ENCODE results near the gene ACTR3C. TPM values are rescaled to one million over a fixed set of nuclear protein-coding genes. Genes with fewer than 3 reads are reported as not detected.
"Not testable (repeated sequence)": the region's sequence is repeated elsewhere in the genome, so short reads cannot be mapped to it uniquely, and the experiment has no call there.

Gene ACTR3C
- total RNA-seq, 1 donor from 2014 or later: 9.8 TPM

DNA sequence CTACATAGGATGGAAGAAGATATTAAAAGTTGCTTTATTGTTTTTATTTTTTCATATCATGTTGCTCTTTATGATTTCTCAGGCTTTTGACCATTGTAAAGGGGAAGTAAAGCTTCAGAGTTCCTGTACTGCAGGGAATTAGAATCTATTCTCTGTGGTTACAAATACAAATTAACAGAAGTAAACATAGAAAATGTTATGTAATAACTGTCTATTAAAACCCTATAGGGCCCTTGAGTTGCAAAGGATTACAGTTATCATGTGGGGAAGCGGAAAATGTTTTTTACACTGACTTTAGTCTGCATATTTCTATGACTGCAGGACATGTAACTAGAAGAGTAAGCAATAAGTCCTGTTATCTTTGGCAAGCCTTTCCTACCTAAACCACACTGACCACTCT, 116.5 kb downstream of the ACTR3C start:
- H3K27ac Mint-ChIP-seq; intact Hi-C loops (cut with micrococcal nuclease); H3K4me3 Mint-ChIP-seq; DNase-seq (ENCODE audit: low spot score); H3K9me3 Mint-ChIP-seq; H3K36me3 Mint-ChIP-seq (ENCODE audit: low read depth); H3K27me3 Mint-ChIP-seq (ENCODE audit: insufficient read depth); H3K4me1 Mint-ChIP-seq (ENCODE audit: low read depth): not testable (repeated sequence)

DNA sequence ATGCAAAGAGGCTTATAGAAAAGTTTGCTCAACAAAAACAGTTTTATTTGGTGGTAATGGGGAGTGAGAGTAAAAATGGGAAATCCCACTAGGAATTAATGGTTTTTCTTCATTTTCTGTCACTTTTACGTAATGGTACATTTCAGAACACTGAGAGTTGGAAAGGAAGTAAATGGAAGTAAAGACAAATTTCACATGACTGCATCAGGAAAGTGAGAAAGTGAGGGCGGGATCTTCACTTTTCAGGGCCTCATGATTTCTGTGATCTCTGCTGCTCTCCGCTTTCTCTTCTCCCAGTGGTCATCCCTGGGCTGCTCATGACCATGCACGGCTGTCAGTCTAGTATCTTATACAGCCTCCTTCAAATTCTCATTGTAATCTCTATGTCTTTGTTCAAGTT, 117.5 kb downstream of the ACTR3C start:
- H3K4me3 Mint-ChIP-seq; DNase-seq (ENCODE audit: low spot score); H3K4me1 Mint-ChIP-seq (ENCODE audit: low read depth); H3K9me3 Mint-ChIP-seq; intact Hi-C loops (cut with micrococcal nuclease); H3K27ac Mint-ChIP-seq; H3K27me3 Mint-ChIP-seq (ENCODE audit: insufficient read depth); H3K36me3 Mint-ChIP-seq (ENCODE audit: low read depth): not testable (repeated sequence)

DNA sequence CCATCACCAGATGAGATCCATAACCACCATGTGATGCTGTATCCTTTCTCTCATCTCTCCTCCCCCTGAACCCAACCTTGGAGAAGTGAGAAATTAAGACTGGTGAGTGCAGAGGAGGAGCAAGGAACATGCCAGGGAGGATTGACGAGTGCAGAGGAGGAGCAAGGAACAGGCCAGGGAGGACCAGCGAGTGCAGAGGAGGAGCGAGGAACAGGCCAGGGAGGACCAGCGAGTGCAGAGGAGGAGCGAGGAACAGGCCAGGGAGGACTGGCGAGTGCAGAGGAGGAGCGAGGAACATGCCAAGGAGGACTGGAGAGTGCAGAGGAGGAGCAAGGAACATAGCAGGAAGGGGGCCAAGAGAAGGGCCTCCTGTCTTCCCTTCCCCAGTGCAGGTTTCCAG, 118.8 kb downstream of the ACTR3C start:
- DNase-seq (ENCODE audit: low spot score); H3K4me1 Mint-ChIP-seq (ENCODE audit: low read depth); H3K27ac Mint-ChIP-seq; intact Hi-C loops (cut with micrococcal nuclease); H3K36me3 Mint-ChIP-seq (ENCODE audit: low read depth); H3K9me3 Mint-ChIP-seq; H3K4me3 Mint-ChIP-seq; H3K27me3 Mint-ChIP-seq (ENCODE audit: insufficient read depth): not testable (repeated sequence)

- H3K4me3 Mint-ChIP-seq; DNase-seq (ENCODE audit: low spot score); H3K4me1 Mint-ChIP-seq (ENCODE audit: low read depth); H3K27me3 Mint-ChIP-seq (ENCODE audit: insufficient read depth); H3K9me3 Mint-ChIP-seq; H3K36me3 Mint-ChIP-seq (ENCODE audit: low read depth); intact Hi-C loops (cut with micrococcal nuclease); H3K27ac Mint-ChIP-seq: not testable (repeated sequence)
Measured at GRCh38 chr7:150202894-150203293, 120.5 kb downstream of the ACTR3C start.

Other genes with a start within 250 kb of the ACTR3C start
- gene LRRC61, start 190 bp downstream of the ACTR3C start, total RNA-seq: 24.9 and 26.1 TPM in 2 replicates
- gene RARRES2, start 18.1 kb upstream of the ACTR3C start, total RNA-seq: not detected in 2 replicates
- 67.2 and 67.4 TPM in 2 replicates for gene REPIN1, start 45.3 kb upstream of the ACTR3C start, total RNA-seq
- 3.9 and 4.5 TPM in 2 replicates for gene ZNF775, start 55.8 kb upstream of the ACTR3C start, total RNA-seq
- 9.2 and 9.4 TPM in 2 replicates for gene GIMAP8, start 127.1 kb upstream of the ACTR3C start, total RNA-seq
- 46.9 and 55.1 TPM in 2 replicates for gene GIMAP7, start 191.3 kb upstream of the ACTR3C start, total RNA-seq
- 84.2 and 87.4 TPM in 2 replicates for gene GIMAP4, start 243.8 kb upstream of the ACTR3C start, total RNA-seq